Measurements from ENCODE around the gene HDAC4. TPM values are rescaled to one million over a fixed set of nuclear protein-coding genes. Genes with fewer than 3 reads are reported as not detected.

Gene HDAC4
- total and polyA plus RNA-seq, 4 donors, result 2.9 to 37.2 (median 4.4) TPM

DNA sequence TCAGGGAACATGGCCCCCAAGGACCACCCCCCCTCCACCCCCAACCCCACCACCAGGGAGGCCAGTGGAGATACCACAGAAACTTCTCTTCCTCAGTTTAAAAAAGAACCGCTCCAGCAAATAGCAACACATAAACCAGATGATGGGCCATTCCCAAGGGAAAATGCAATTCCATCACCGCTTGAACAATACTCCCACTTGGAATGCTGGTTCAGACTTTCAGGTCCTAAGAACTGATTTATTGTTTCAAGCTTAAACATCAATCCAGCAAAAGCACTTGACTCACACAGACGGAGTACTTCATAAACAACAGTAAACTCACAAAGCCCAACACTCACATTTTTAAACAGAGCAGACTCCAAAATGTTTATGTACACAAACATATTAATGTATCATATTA lies 6.9 kb downstream of the HDAC4 start:
- WGBS, result 89% methylated on average over 3 of the region's 3 CpGs
- H3K4me3 ChIP-seq (ENCODE audit: low read depth in 1 of 3, low read length in 3 of 3), result no peak overlapping the region
- no peak overlapping the region for H3K27ac ChIP-seq (ENCODE audit: low read depth in 1 of 2, low read length in 2 of 2)
- no peaks in the 10 kb centered on the region for H3K36me3 ChIP-seq (ENCODE audit: control insufficient read depth in 4 of 4, insufficient read depth in 3 of 4, low read depth in 1 of 4, low read length in 3 of 4)
- H3K4me1 ChIP-seq (ENCODE audit: control insufficient read depth in 4 of 4, insufficient read depth in 4 of 4, low read length in 3 of 4), result peaks cover under 1 to 23% (median 8%) of the 10 kb centered on the region in 4 donors
- TF ChIP-seq RAD21 (IDR thresholded peaks at IDR 0.05) (no peak), YY1 (IDR thresholded peaks at IDR 0.05) (no peak), FOXA1 (IDR thresholded peaks at IDR 0.05) (no peak), HNF4A (conservative IDR thresholded peaks at IDR 0.05) (no peak), TAF1 (conservative IDR thresholded peaks at IDR 0.05) (no peak), RXRA (IDR thresholded peaks at IDR 0.05) (no peak), FOXA2 (IDR thresholded peaks at IDR 0.05) (no peak), GABPA (IDR thresholded peaks at IDR 0.05 in 1 of 2, conservative IDR thresholded peaks at IDR 0.05 in 1 of 2) (no peak), NR2F2 (IDR thresholded peaks at IDR 0.05) (no peak)
- TF ChIP-seq, protein P1, sequence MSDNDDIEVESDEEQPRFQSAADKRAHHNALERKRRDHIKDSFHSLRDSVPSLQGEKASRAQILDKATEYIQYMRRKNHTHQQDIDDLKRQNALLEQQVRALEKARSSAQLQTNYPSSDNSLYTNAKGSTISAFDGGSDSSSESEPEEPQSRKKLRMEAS (IDR thresholded peaks at IDR 0.05), result no peak
- TF ChIP-seq, protein P2, sequence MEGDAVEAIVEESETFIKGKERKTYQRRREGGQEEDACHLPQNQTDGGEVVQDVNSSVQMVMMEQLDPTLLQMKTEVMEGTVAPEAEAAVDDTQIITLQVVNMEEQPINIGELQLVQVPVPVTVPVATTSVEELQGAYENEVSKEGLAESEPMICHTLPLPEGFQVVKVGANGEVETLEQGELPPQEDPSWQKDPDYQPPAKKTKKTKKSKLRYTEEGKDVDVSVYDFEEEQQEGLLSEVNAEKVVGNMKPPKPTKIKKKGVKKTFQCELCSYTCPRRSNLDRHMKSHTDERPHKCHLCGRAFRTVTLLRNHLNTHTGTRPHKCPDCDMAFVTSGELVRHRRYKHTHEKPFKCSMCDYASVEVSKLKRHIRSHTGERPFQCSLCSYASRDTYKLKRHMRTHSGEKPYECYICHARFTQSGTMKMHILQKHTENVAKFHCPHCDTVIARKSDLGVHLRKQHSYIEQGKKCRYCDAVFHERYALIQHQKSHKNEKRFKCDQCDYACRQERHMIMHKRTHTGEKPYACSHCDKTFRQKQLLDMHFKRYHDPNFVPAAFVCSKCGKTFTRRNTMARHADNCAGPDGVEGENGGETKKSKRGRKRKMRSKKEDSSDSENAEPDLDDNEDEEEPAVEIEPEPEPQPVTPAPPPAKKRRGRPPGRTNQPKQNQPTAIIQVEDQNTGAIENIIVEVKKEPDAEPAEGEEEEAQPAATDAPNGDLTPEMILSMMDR (IDR thresholded peaks at IDR 0.05; ENCODE audit: low read depth, low read length, missing input control), result no peak
- TF ChIP-seq, protein P3, sequence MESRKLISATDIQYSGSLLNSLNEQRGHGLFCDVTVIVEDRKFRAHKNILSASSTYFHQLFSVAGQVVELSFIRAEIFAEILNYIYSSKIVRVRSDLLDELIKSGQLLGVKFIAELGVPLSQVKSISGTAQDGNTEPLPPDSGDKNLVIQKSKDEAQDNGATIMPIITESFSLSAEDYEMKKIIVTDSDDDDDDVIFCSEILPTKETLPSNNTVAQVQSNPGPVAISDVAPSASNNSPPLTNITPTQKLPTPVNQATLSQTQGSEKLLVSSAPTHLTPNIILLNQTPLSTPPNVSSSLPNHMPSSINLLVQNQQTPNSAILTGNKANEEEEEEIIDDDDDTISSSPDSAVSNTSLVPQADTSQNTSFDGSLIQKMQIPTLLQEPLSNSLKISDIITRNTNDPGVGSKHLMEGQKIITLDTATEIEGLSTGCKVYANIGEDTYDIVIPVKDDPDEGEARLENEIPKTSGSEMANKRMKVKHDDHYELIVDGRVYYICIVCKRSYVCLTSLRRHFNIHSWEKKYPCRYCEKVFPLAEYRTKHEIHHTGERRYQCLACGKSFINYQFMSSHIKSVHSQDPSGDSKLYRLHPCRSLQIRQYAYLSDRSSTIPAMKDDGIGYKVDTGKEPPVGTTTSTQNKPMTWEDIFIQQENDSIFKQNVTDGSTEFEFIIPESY (IDR thresholded peaks at IDR 0.05), result no peak
- TF ChIP-seq, protein P4, sequence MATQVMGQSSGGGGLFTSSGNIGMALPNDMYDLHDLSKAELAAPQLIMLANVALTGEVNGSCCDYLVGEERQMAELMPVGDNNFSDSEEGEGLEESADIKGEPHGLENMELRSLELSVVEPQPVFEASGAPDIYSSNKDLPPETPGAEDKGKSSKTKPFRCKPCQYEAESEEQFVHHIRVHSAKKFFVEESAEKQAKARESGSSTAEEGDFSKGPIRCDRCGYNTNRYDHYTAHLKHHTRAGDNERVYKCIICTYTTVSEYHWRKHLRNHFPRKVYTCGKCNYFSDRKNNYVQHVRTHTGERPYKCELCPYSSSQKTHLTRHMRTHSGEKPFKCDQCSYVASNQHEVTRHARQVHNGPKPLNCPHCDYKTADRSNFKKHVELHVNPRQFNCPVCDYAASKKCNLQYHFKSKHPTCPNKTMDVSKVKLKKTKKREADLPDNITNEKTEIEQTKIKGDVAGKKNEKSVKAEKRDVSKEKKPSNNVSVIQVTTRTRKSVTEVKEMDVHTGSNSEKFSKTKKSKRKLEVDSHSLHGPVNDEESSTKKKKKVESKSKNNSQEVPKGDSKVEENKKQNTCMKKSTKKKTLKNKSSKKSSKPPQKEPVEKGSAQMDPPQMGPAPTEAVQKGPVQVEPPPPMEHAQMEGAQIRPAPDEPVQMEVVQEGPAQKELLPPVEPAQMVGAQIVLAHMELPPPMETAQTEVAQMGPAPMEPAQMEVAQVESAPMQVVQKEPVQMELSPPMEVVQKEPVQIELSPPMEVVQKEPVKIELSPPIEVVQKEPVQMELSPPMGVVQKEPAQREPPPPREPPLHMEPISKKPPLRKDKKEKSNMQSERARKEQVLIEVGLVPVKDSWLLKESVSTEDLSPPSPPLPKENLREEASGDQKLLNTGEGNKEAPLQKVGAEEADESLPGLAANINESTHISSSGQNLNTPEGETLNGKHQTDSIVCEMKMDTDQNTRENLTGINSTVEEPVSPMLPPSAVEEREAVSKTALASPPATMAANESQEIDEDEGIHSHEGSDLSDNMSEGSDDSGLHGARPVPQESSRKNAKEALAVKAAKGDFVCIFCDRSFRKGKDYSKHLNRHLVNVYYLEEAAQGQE (IDR thresholded peaks at IDR 0.05), result no peak
- TF ChIP-seq, protein P5, sequence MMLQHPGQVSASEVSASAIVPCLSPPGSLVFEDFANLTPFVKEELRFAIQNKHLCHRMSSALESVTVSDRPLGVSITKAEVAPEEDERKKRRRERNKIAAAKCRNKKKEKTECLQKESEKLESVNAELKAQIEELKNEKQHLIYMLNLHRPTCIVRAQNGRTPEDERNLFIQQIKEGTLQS (IDR thresholded peaks at IDR 0.05), result no peak
- no peaks in the 10 kb centered on the region for H3K27me3 ChIP-seq (ENCODE audit: control insufficient read depth in 4 of 4, insufficient read depth in 4 of 4, low read length in 3 of 4)
- H3K9ac ChIP-seq (ENCODE audit: low read depth in 1 of 2, low read length in 2 of 2), result no peak overlapping the region
- H3K9me3 ChIP-seq (ENCODE audit: control insufficient read depth in 4 of 4, low read length in 3 of 4), result no peaks in the 10 kb centered on the region
- DNase-seq (ENCODE audit: low spot score), result no peak

DNA sequence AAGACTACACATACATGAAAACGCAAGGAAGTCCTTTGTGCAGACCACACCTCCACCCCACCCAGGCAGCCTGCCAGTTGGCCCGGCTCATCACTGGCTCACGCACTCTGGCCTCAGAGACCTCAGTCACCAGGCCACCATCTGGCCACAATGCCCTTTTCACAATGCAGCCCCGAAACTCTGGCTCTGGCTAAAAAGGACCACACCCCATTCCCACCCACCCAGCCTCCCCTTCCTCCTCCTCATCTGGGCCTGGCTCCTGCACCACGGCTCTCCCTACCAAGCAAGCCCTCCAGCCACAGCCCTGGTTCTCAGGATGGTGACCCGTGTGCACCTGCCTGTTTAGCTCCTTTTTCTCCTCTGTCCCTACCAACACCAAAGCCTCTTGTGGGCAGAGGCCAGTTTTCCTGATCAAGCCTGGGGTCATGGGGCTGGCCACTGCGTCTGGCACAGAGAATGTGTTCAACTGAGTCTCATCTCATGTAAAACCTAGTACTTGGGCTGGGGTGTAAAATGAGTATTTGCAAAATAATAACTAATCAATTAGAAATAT lies 7.4 kb downstream of the HDAC4 start:
- no peak overlapping the region for H3K27ac ChIP-seq (ENCODE audit: low read depth in 1 of 2, low read length in 2 of 2)
- 50% methylated on average over 7 of the region's 7 CpGs for WGBS
- no peaks in the 10 kb centered on the region for H3K36me3 ChIP-seq (ENCODE audit: control insufficient read depth in 4 of 4, insufficient read depth in 3 of 4, low read depth in 1 of 4, low read length in 3 of 4)
- no peaks in the 10 kb centered on the region for H3K9me3 ChIP-seq (ENCODE audit: control insufficient read depth in 4 of 4, low read length in 3 of 4)
- DNase-seq (ENCODE audit: low spot score), result no peak
- no peak overlapping the region for H3K9ac ChIP-seq (ENCODE audit: low read depth in 1 of 2, low read length in 2 of 2)
- TF ChIP-seq, protein P1 (IDR thresholded peaks at IDR 0.05), result no peak
- no peak for TF ChIP-seq HNF4A (conservative IDR thresholded peaks at IDR 0.05)
- TF ChIP-seq JUND (IDR thresholded peaks at IDR 0.05), result no peak
- TF ChIP-seq, protein P3 (IDR thresholded peaks at IDR 0.05), result no peak
- TF ChIP-seq, protein P4 (IDR thresholded peaks at IDR 0.05), result no peak
- TF ChIP-seq NR2F2 (IDR thresholded peaks at IDR 0.05), result no peak
- no peak for TF ChIP-seq HNF4G (IDR thresholded peaks at IDR 0.05)
- no peak for TF ChIP-seq FOXA1 (IDR thresholded peaks at IDR 0.05)
- TF ChIP-seq GABPA (IDR thresholded peaks at IDR 0.05 in 1 of 2, conservative IDR thresholded peaks at IDR 0.05 in 1 of 2), result no peak
- no peak overlapping the region for H3K4me3 ChIP-seq (ENCODE audit: low read depth in 1 of 3, low read length in 3 of 3)
- H3K4me1 ChIP-seq (ENCODE audit: control insufficient read depth in 4 of 4, insufficient read depth in 4 of 4, low read length in 3 of 4), result peaks cover 0 to 18% (median 7%) of the 10 kb centered on the region in 4 donors
- no peaks in the 10 kb centered on the region for H3K27me3 ChIP-seq (ENCODE audit: control insufficient read depth in 4 of 4, insufficient read depth in 4 of 4, low read length in 3 of 4)
